HepG2 (cell line): ENCODE data around the gene LRIF1. TPM values are rescaled to one million over a fixed set of nuclear protein-coding genes. Genes with fewer than 3 reads are reported as not detected.

Experiments used
- AKNA ChIP-seq: sonication (generic); formaldehyde crosslinking; IDR thresholded peaks from 2 replicates; pipeline ENCODE4 v1.4.0; 2020; ENCODE audit warnings: missing genetic modification reagents, borderline replicate concordance
- ATF3 ChIP-seq: sonication (generic); formaldehyde crosslinking; IDR thresholded peaks from 2 replicates; pipeline ENCODE4 v1.4.0; 2020; ENCODE audit warnings: missing genetic modification reagents
- CCDC6 ChIP-seq: sonication (generic); formaldehyde crosslinking; IDR thresholded peaks from 2 replicates; pipeline ENCODE4 v1.8.1; 2022; ENCODE audit warnings: mild to moderate bottlenecking, missing genetic modification reagents, moderate library complexity
- CREB1 ChIP-seq, 2 experiments: fragments of 450-650 bp in 1 of 2; IDR thresholded peaks; 2 replicates each; pipeline ENCODE4 v1.6.1; 2016 to 2017; ENCODE audit warnings: control low read depth in 1 of 2, mild to moderate bottlenecking in 1 of 2, missing compliant biosample characterization in 1 of 2, missing genetic modification characterization in 1 of 2
- DPF2 ChIP-seq: sonication (generic); formaldehyde crosslinking; IDR thresholded peaks from 2 replicates; pipeline ENCODE4 v1.4.0; 2020; ENCODE audit warnings: mild to moderate bottlenecking, low read depth, missing genetic modification reagents, borderline replicate concordance
- DR1 ChIP-seq: sonication (generic); formaldehyde crosslinking; IDR thresholded peaks from 2 replicates; pipeline ENCODE4 v1.8.0; 2021; ENCODE audit warnings: mild to moderate bottlenecking, missing genetic modification reagents, inconsistent platforms
- FLYWCH1 ChIP-seq: sonication (generic); formaldehyde crosslinking; IDR thresholded peaks from 2 replicates; pipeline ENCODE4 v1.8.1; 2023; ENCODE audit warnings: mild to moderate bottlenecking, missing genetic modification reagents
- FOXJ3 ChIP-seq: sonication (generic); formaldehyde crosslinking; IDR thresholded peaks from 2 replicates; pipeline ENCODE4 v1.4.0; 2020; ENCODE audit warnings: missing genetic modification reagents, mild to moderate bottlenecking, borderline replicate concordance
- HNF1B ChIP-seq: sonication (generic); formaldehyde crosslinking; IDR thresholded peaks from 2 replicates; pipeline ENCODE4 v1.5.1; 2020; ENCODE audit warnings: mild to moderate bottlenecking, moderate library complexity, missing genetic modification reagents
- MAX ChIP-seq: IDR thresholded peaks from 2 replicates; pipeline ENCODE4 v1.6.1; 2012; ENCODE audit warnings: inconsistent platforms
- MAZ ChIP-seq, 2 experiments: sonication (generic) in 1 of 2; formaldehyde crosslinking in 1 of 2; IDR thresholded peaks; 2 replicates each; pipeline versions ENCODE4 v1.5.0 to v1.6.1; 2012 to 2020; ENCODE audit warnings: low read depth in 2 of 2, mild to moderate bottlenecking in 2 of 2, borderline replicate concordance in 1 of 2, improper control_type of control experiment in 1 of 2, low read length in 1 of 2, missing genetic modification reagents in 1 of 2, moderate library complexity in 1 of 2
- PTBP1 ChIP-seq: fragments of 200-400 bp; formaldehyde crosslinking; IDR thresholded peaks from 2 replicates; pipeline ENCODE4 v1.6.1; 2018; ENCODE audit warnings: low read length, low read depth; ENCODE audit not compliant: poor library complexity, severe bottlenecking
- WIZ ChIP-seq: sonication (generic); formaldehyde crosslinking; IDR thresholded peaks from 2 replicates; pipeline ENCODE4 v1.5.1; 2020; ENCODE audit warnings: mild to moderate bottlenecking, missing genetic modification reagents
- ZBTB3 ChIP-seq: sonication (generic); formaldehyde crosslinking; IDR thresholded peaks from 2 replicates; pipeline ENCODE4 v1.4.0; 2020; ENCODE audit warnings: low read depth, mild to moderate bottlenecking, moderate library complexity, missing genetic modification reagents, borderline replicate concordance
- ZBTB33 ChIP-seq: sonication (generic); formaldehyde crosslinking; IDR thresholded peaks from 2 replicates; pipeline ENCODE4 v1.4.0; 2020; ENCODE audit warnings: missing genetic modification reagents
- ZNF432 ChIP-seq: sonication (generic); formaldehyde crosslinking; IDR thresholded peaks from 2 replicates; pipeline ENCODE4 v1.5.0; 2020; ENCODE audit warnings: missing genetic modification reagents, mild to moderate bottlenecking, borderline replicate concordance
- ZNF773 ChIP-seq: sonication (generic); formaldehyde crosslinking; IDR thresholded peaks from 2 replicates; pipeline ENCODE4 v1.4.0; 2020; ENCODE audit warnings: missing genetic modification reagents, borderline replicate concordance
- ZSCAN20 ChIP-seq: sonication (generic); formaldehyde crosslinking; IDR thresholded peaks from 2 replicates; pipeline ENCODE4 v1.4.0; 2020; ENCODE audit warnings: missing genetic modification reagents, mild to moderate bottlenecking, borderline replicate concordance
- polyA plus RNA-seq, 8 experiments: library from polyadenylated mRNA; depleted of rRNA in 3 of 8; stranded (reverse) in 7 of 8; unstranded in 1 of 8; fragments of >200 nt; fragmentation: Illumina TruSeq in 4 of 8; extraction: Trizol in 4 of 8; gene quantifications; 2 replicates each; pipeline versions ENCODE4 v1.2.1 to v1.2.3, GENCODE V29; 2011 to 2016; ENCODE audit warnings: low read depth in 4 of 8, missing spikeins in 1 of 8, mixed read lengths in 1 of 8; ENCODE audit not compliant: insufficient read depth in 1 of 8
- total RNA-seq, 5 experiments: library from RNA; depleted of rRNA; stranded (reverse); fragments of >200 nt; fragmentation: Illumina TruSeq; extraction: Trizol; gene quantifications; 2 replicates each; pipeline ENCODE4 v1.2.3, GENCODE V29; 2016; ENCODE audit warnings: low read depth in 1 of 5

The LRIF1 gene
- total and polyA plus RNA-seq, 2 of the 13 experiments (the other 11 are each of a cell fraction or from before 2014, with no cell fraction given) = 18.4 to 42.4 TPM

- TF ChIP-seq ZBTB33 (CRISPR knock-in tag) (no peak), FOXJ3 (CRISPR knock-in tag) (no peak), ZBTB3 (CRISPR knock-in tag) (no peak), AKNA (CRISPR knock-in tag) (no peak), ATF3 (CRISPR knock-in tag) (peak; percentile 8; the same call in 1 of the 2 replicates), DPF2 (no peak), MAX (peak; percentile 62), ZNF773 (no peak), ZSCAN20 (no peak), CCDC6 (CRISPR knock-in tag) (no peak), FLYWCH1 (no peak), DR1 (CRISPR knock-in tag) (peak; percentile 84; the same call in 1 of the 2 replicates), CREB1 (IDR thresholded peaks at IDR 0.05) (peak; percentile 95), CREB1 (CRISPR knock-in tag; IDR thresholded peaks at IDR 0.05) (peak; percentile 99), HNF1B (CRISPR knock-in tag) (peak; percentile 72), WIZ (0 out of 2 replicates have a peak, but pooled peaks have one; percentile 69), PTBP1 (peak; percentile 44), ZNF432 (CRISPR knock-in tag) (no peak), MAZ (IDR thresholded peaks at IDR 0.05; ENCODE audit: borderline replicate concordance, low read depth, low read length) (0 out of 2 replicates have a peak, but pooled peaks have one; percentile 15), MAZ (CRISPR knock-in tag; IDR thresholded peaks at IDR 0.05; ENCODE audit: low read depth) (peak; percentile 80)
Measured at GRCh38 chr1:110963691-110964454, at the start of gene LRIF1 (continued).
